ENCODE results near the gene FNDC11. TPM values are rescaled to one million over a fixed set of nuclear protein-coding genes. Genes with fewer than 3 reads are reported as not detected.

The FNDC11 gene
- total RNA-seq, 6 experiments from 2014 or later, result not detected

- no peaks in the 10 kb centered on the region for H3K4me1 ChIP-seq
- no peak overlapping the region for H3K4me3 ChIP-seq
- no peak for ATAC-seq
- no peaks in the 10 kb centered on the region for H3K27me3 ChIP-seq
- TF ChIP-seq CTCF (IDR thresholded peaks at IDR 0.05), result no peak
- no peak for TF ChIP-seq POLR2A (IDR thresholded peaks at IDR 0.05)
- no CpG with 5 or more reads among the region's 4 CpGs for WGBS (ENCODE audit: insufficient coverage, low coverage, low lambda C conversion rate, missing lambda C conversion rate)
- H3K36me3 ChIP-seq, result peaks cover 0 to 26% (median 6%) of the 10 kb centered on the region in 4 donors
- no peaks in the 10 kb centered on the region for H3K9me3 ChIP-seq
- intact Hi-C loops (cut with DNase I), result no loop called here
- peak in 1 of 3 donors; percentile 3 for DNase-seq
- no peak overlapping the region for H3K27ac ChIP-seq
Measured at GRCh38 chr20:63591147-63591533, 37.2 kb downstream of the FNDC11 start.

GRCh38 chr20:63591786-63592355 lies 37.9 kb downstream of the FNDC11 start:
- DNase-seq (peak in 1 of 3 donors; percentile 10), ATAC-seq (no peak)
- TF ChIP-seq POLR2A (IDR thresholded peaks at IDR 0.05) (no peak), CTCF (IDR thresholded peaks at IDR 0.05) (no peak)
- Histone ChIP-seq H3K9me3 (no peaks in the 10 kb centered on the region), H3K27me3 (no peaks in the 10 kb centered on the region), H3K27ac (no peak overlapping the region), H3K4me3 (no peak overlapping the region), H3K36me3 (peaks cover 0 to 26% (median 6%) of the 10 kb centered on the region in 4 donors), H3K4me1 (no peaks in the 10 kb centered on the region)
- 93% methylated on average over 10 of the region's 28 CpGs for WGBS (ENCODE audit: insufficient coverage, low coverage, low lambda C conversion rate, missing lambda C conversion rate)
- intact Hi-C loops (cut with DNase I), result no loop called here

- H3K9me3 ChIP-seq, result no peaks in the 10 kb centered on the region
- no peak overlapping the region for H3K27ac ChIP-seq
- H3K36me3 ChIP-seq, result peaks cover 0 to 26% (median 6%) of the 10 kb centered on the region in 4 donors
- TF ChIP-seq POLR2A (IDR thresholded peaks at IDR 0.05) (no peak), CTCF (IDR thresholded peaks at IDR 0.05) (no peak)
- no peak overlapping the region for H3K4me3 ChIP-seq
- H3K4me1 ChIP-seq, result no peaks in the 10 kb centered on the region
- no peaks in the 10 kb centered on the region for H3K27me3 ChIP-seq
- no CpG with 5 or more reads among the region's 13 CpGs for WGBS (ENCODE audit: insufficient coverage, low coverage, low lambda C conversion rate, missing lambda C conversion rate)
- ATAC-seq (no peak), DNase-seq (peak in 2 of 3 donors; percentile 13 to 43)
- intact Hi-C loops (cut with DNase I), result no loop called here
Measured at GRCh38 chr20:63592661-63593060, 38.7 kb downstream of the FNDC11 start.

GRCh38 chr20:63594043-63594561 lies 40.1 kb downstream of the FNDC11 start:
- DNase-seq (peak in 1 of 3 donors; percentile 14), ATAC-seq (no peak)
- intact Hi-C loops (cut with DNase I), result no loop called here
- Histone ChIP-seq H3K4me1 (no peaks in the 10 kb centered on the region), H3K27ac (no peak overlapping the region), H3K27me3 (no peaks in the 10 kb centered on the region), H3K36me3 (peaks cover 0 to 26% (median 8%) of the 10 kb centered on the region in 4 donors), H3K4me3 (no peak overlapping the region), H3K9me3 (no peaks in the 10 kb centered on the region)
- 64% methylated on average over 3 of the region's 10 CpGs for WGBS (ENCODE audit: insufficient coverage, low coverage, low lambda C conversion rate, missing lambda C conversion rate)
- TF ChIP-seq CTCF (IDR thresholded peaks at IDR 0.05), result no peak
- TF ChIP-seq POLR2A (IDR thresholded peaks at IDR 0.05), result no peak
